ENCODE data around the gene KCNH1.

DNA sequence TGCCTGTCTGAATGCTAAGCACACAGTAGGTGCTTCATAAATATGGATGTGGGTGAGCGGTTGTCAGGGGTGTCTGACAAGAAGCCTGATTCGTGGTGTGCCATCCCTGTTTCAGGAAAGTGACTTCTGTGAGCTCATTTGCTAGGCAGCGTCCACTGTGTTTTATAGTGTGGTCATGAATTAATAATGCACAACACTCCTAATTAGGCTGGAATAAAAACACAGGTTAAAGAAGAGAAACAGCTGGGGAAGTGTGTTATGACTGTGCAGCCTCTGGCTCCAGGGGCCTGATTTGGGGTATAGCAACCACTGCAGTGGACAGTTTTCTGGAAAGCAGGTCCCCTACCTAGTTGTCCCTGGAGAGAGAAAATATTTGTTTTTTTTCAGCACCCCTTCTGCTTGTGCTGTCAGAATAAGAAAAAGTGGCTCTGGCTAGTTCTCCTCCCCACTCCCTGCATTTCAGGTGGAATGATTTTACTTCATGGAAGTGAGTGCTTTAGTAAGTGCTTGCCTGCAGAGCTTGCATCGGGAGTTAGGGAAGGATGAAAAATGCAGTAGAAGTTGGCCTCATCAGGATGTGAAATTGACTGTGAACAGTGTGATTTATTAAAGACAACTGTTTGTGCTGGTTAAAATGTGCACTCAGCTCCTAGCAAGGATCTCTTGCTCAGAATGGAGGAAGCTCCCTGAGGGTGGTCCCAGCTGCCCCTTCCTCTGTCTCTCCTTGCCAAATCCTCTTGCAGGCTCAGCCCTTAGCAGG, 471.5 kb downstream of the KCNH1 start:
- TF ChIP-seq, protein P1, sequence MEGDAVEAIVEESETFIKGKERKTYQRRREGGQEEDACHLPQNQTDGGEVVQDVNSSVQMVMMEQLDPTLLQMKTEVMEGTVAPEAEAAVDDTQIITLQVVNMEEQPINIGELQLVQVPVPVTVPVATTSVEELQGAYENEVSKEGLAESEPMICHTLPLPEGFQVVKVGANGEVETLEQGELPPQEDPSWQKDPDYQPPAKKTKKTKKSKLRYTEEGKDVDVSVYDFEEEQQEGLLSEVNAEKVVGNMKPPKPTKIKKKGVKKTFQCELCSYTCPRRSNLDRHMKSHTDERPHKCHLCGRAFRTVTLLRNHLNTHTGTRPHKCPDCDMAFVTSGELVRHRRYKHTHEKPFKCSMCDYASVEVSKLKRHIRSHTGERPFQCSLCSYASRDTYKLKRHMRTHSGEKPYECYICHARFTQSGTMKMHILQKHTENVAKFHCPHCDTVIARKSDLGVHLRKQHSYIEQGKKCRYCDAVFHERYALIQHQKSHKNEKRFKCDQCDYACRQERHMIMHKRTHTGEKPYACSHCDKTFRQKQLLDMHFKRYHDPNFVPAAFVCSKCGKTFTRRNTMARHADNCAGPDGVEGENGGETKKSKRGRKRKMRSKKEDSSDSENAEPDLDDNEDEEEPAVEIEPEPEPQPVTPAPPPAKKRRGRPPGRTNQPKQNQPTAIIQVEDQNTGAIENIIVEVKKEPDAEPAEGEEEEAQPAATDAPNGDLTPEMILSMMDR (IDR thresholded peaks at IDR 0.05 in 4 of 5, conservative IDR thresholded peaks at IDR 0.05 in 1 of 5) = no peak
- TF ChIP-seq POLR2A (IDR thresholded peaks at IDR 0.05) = no peak
